ENCODE results near the gene CCDC186. TPM values are rescaled to one million over a fixed set of nuclear protein-coding genes. Genes with fewer than 3 reads are reported as not detected.

The CCDC186 gene
- total and polyA plus RNA-seq, 7 donors: 1.9 to 16.5 (median 10.5) TPM

DNA sequence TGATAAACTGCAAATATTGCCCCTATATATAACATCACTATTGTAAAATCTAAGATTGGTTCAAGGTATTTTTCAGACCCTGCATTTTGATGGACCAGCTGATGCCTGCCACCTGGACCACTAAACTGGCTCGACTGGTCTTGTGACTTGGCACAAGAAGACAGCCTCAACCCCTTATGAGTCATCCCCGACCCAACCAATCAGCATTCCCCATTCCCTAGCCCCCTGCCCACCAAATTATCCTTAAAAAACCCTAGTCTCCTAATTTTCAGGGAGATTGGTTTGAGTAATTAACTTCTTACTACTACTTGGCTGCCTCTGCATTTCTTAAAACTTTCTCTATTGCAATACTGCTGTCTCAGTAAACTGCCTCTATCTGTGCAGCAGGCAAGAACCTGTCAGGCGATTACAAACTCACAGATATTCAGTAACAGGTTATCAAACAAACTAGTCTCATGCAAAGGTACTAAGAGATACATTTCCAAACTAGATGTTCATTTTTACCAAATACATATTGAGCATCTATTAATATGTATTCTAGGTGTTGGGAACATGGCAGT is 5.5 kb downstream of the CCDC186 start:
- Histone ChIP-seq H3K4me3 (no peak overlapping the region), H3K4me1 (peaks cover 7% of the 10 kb centered on the region), H3K9me3 (peaks cover 24% of the 10 kb centered on the region), H3K36me3 (ENCODE audit: insufficient read depth in 1 of 2, low read depth in 1 of 2) (peaks cover 0 to 18% of the 10 kb centered on the region in 2 donors), H3K27ac (no peak overlapping the region), H3K27me3 (ENCODE audit: insufficient read depth in 3 of 3, low read length in 2 of 3) (no peaks in the 10 kb centered on the region)
- DNase-seq: no peak
- no peak for ATAC-seq
- intact Hi-C loops (cut with DNase I): no loop called here
- TF ChIP-seq, protein P1, sequence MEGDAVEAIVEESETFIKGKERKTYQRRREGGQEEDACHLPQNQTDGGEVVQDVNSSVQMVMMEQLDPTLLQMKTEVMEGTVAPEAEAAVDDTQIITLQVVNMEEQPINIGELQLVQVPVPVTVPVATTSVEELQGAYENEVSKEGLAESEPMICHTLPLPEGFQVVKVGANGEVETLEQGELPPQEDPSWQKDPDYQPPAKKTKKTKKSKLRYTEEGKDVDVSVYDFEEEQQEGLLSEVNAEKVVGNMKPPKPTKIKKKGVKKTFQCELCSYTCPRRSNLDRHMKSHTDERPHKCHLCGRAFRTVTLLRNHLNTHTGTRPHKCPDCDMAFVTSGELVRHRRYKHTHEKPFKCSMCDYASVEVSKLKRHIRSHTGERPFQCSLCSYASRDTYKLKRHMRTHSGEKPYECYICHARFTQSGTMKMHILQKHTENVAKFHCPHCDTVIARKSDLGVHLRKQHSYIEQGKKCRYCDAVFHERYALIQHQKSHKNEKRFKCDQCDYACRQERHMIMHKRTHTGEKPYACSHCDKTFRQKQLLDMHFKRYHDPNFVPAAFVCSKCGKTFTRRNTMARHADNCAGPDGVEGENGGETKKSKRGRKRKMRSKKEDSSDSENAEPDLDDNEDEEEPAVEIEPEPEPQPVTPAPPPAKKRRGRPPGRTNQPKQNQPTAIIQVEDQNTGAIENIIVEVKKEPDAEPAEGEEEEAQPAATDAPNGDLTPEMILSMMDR (IDR thresholded peaks at IDR 0.05): no peak
- 95 to 100% (median 99%) methylated on average over 3 of the region's 3 CpGs for WGBS, 3 donors

DNA sequence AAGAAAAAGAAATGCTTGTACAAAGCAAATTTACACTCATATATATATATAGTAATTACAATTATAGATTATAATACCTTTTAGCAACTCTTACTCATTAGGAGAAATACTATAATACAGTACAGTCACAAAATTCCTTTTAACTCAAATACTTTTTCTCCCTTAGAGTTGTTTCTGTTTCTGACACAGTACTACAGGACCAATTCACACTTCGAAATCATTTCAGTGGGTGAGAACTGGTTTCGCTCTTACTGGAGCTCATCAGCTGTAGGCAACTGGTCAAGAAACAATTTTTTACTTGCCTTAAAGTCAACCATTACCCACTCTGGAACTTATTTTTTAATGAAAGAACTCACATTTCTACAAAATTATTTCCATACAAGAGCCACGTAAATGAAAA is 6.0 kb downstream of the CCDC186 start:
- peaks cover 0 to 18% of the 10 kb centered on the region in 2 donors for H3K36me3 ChIP-seq (ENCODE audit: insufficient read depth in 1 of 2, low read depth in 1 of 2)
- no peak for ATAC-seq
- no peak for DNase-seq
- H3K4me3 ChIP-seq: no peak overlapping the region
- H3K27me3 ChIP-seq (ENCODE audit: insufficient read depth in 3 of 3, low read length in 2 of 3): no peaks in the 10 kb centered on the region
- TF ChIP-seq, protein P1 (IDR thresholded peaks at IDR 0.05): no peak
- WGBS, 3 donors: 94 to 96% (median 94%) methylated on average over 3 of the region's 3 CpGs
- H3K27ac ChIP-seq: no peak overlapping the region
- H3K9me3 ChIP-seq: peaks cover 24% of the 10 kb centered on the region
- intact Hi-C loops (cut with DNase I): no loop called here
- peaks cover 7% of the 10 kb centered on the region for H3K4me1 ChIP-seq

DNA sequence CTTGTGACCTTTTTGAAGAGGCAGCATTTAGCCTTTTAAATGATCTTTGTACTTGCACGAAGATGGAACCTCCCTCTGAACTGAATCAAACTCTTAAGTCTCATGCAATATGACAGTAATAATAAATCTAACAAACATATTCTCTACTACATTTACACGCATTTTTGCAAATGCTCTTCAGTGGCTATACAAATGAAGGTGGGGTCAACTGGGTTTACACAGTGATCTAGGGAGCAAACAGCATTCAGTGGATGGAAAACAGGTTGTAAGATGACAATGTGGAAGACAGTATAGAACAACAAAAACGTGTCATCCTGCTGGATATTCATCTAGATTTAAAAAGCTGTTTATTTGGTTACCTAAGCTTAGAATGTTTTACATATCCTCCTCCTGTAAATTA is 7.5 kb downstream of the CCDC186 start:
- Histone ChIP-seq H3K9me3 (peaks cover 24% of the 10 kb centered on the region), H3K4me1 (no peaks in the 10 kb centered on the region), H3K27me3 (ENCODE audit: insufficient read depth in 3 of 3, low read length in 2 of 3) (no peaks in the 10 kb centered on the region), H3K36me3 (ENCODE audit: insufficient read depth in 1 of 2, low read depth in 1 of 2) (peaks cover 0 to 24% of the 10 kb centered on the region in 2 donors), H3K27ac (no peak overlapping the region), H3K4me3 (no peak overlapping the region)
- ATAC-seq: no peak
- intact Hi-C loops (cut with DNase I): no loop called here
- no peak for DNase-seq
- TF ChIP-seq, protein P1 (IDR thresholded peaks at IDR 0.05): no peak
- WGBS, 3 donors: 66 to 70% (median 67%) methylated on average over 3 of the region's 3 CpGs

DNA sequence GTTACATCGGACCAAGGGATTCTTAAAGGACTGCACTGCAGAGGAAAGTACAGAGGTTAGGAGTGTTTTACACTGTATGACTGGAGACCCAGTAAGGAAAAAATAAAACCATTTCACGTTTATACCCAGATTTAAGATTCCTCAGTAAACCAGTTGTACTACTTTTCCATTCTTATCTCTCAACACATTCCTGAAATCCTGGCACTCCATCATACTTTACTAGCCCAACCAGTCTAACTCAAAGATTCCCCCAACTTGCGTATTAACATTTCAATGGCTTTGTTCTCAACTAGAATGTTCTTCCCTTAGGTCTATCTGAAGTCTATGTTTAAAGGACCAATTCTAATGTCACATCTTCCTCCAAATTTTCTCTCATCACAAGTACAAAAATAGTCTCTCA is 8.0 kb downstream of the CCDC186 start:
- no peak overlapping the region for H3K27ac ChIP-seq
- H3K36me3 ChIP-seq (ENCODE audit: insufficient read depth in 1 of 2, low read depth in 1 of 2): peaks cover 0 to 20% of the 10 kb centered on the region in 2 donors
- ATAC-seq: no peak
- WGBS, 3 donors: 65 to 72% (median 65%) methylated on average over 3 of the region's 3 CpGs
- intact Hi-C loops (cut with DNase I): no loop called here
- H3K4me1 ChIP-seq: no peaks in the 10 kb centered on the region
- TF ChIP-seq, protein P1 (IDR thresholded peaks at IDR 0.05): no peak
- H3K27me3 ChIP-seq (ENCODE audit: insufficient read depth in 3 of 3, low read length in 2 of 3): no peaks in the 10 kb centered on the region
- peaks cover 24% of the 10 kb centered on the region for H3K9me3 ChIP-seq
- H3K4me3 ChIP-seq: no peak overlapping the region
- DNase-seq: no peak

DNA sequence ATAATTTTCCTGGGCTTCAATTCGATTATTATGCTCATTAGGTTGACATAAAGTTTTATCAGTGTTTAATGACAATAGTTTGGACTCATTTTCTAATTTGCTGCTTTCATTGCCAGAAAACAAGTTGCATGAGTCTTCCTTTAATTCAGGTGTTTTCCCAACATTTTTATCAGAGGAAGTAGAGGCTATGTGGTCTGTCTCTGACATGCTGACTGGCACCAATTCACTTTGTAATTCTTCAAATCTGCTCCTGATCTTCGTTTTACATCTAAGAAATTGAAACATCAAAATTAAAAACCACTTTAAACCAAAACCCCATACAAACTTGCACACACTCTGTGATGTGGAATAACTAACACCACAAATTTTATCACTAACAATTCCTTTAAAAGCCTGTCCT is 10.9 kb downstream of the CCDC186 start:
- Histone ChIP-seq H3K4me3 (no peak overlapping the region), H3K27me3 (ENCODE audit: insufficient read depth in 3 of 3, low read length in 2 of 3) (no peaks in the 10 kb centered on the region), H3K36me3 (ENCODE audit: insufficient read depth in 1 of 2, low read depth in 1 of 2) (peaks cover 0 to 9% of the 10 kb centered on the region in 2 donors), H3K4me1 (no peaks in the 10 kb centered on the region), H3K27ac (no peak overlapping the region), H3K9me3 (no peaks in the 10 kb centered on the region)
- ATAC-seq: no peak
- 57 to 68% (median 62%) methylated on average over 2 of the region's 2 CpGs for WGBS, 3 donors
- intact Hi-C loops (cut with DNase I): no loop called here
- TF ChIP-seq, protein P1 (IDR thresholded peaks at IDR 0.05): no peak
- no peak for DNase-seq

Measured in psoas muscle (tissue), 8 donors.